8988T (cell line): ENCODE results near the gene NSD2.

Source experiments
- DNase-seq: peaks from one replicate; pipeline ENCODE4 v3.0.0; 2011

Gene NSD2

GRCh38 chr4:1866189-1866661 is 5.0 kb upstream of the NSD2 start:
- no peak for DNase-seq

GRCh38 chr4:1868293-1868692 is 2.9 kb upstream of the NSD2 start:
- DNase-seq = no peak

GRCh38 chr4:1868912-1869311 is 2.3 kb upstream of the NSD2 start:
- DNase-seq = no peak

GRCh38 chr4:1869530-1870327 is 1.5 kb upstream of the NSD2 start:
- DNase-seq = no peak

- DNase-seq = peak; percentile 91
Observed at GRCh38 chr4:1870328-1870577, 940 bp upstream of the NSD2 start.

DNA sequence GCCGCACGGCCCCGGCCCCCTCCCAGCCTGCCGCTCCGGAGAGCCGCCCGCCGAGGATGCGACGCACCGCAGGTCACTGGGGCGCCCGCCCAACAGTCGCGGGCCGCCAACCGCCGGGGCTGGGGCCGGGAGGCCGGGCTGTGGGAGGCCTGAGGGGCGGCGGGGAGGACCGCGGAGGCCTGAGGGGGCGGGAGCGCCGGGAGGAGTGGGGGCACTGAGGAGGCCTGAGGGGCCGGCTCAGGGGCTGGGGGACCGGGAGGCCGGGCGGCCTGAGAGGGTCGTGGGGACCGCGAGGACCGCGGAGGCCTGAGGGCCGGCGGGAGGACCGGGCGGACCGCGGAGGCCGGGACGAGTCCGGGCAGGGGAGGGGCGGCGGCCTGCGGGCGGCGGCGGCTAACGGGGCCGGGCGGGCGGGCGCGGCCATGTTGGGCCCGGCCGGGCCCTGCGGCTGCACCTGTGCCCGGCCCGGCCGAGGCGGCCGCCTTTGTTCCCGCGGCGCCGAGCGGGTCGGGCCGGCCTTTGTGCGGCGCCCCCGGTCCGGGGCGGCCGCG is 353 bp downstream of the NSD2 start:
- no peak for DNase-seq

DNA sequence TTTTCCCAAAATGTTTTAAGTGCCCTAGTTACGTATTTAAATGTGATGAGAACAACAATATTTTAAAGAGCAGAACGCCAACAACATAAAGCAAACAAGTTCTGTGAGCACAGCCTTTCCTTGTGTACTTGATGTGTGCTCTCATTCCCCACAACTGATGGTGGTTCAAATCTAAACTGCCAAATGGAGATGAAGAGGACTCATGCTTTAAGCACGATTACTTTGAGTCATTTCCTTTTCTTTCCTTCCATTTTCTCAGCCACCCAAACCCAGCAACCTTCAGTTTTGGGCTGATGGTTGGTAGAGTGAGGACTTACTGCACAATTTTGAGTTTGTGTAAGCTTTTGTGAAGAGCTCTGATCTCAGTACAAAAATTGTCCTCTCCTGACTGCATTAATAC is 1.7 kb downstream of the NSD2 start:
- no peak for DNase-seq

- DNase-seq = no peak
Observed at GRCh38 chr4:1873291-1873690, 2.1 kb downstream of the NSD2 start.

GRCh38 chr4:1873776-1874175 is 2.6 kb downstream of the NSD2 start:
- no peak for DNase-seq

GRCh38 chr4:1874201-1874600 is 3.0 kb downstream of the NSD2 start:
- DNase-seq = no peak

DNA sequence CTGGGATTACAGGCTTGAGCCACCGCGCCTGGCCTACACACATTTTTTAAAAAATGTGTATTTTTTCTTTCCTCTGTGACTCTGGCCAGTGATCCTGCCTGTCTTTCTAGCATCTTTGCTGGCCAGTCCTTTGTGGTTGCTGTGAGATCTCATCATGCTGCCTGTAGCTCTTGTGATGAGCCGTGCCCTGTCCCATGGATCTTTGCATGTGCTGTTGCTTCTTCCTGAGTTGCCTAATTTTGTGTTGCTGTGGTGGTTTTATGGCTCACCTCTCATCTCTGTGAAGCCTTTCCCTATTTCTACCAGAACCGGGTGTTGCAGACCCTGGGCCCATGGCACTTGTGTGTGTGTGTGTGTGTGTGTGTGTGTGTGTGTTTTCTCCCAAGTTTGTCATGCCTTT is 8.3 kb downstream of the NSD2 start:
- no peak for DNase-seq

DNA sequence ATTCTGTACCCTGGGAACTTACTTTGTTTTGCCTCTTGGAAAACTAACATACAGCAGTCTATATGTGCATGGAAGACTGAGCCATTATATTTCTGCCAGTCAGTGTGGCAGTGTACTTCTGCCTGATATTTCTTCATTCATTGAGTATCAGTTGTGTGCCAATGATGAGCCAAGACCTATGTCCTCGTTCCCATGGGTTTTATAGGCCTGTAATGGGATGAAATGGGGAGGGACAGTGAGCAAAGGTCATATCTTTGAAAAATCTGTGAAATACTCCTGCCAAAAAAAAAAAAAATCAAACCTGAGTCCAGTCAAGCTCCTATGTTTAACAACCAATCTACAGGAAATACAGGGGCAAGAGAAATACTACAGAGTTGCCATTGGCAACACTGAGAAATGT is 9.1 kb downstream of the NSD2 start:
- no peak for DNase-seq

DNA sequence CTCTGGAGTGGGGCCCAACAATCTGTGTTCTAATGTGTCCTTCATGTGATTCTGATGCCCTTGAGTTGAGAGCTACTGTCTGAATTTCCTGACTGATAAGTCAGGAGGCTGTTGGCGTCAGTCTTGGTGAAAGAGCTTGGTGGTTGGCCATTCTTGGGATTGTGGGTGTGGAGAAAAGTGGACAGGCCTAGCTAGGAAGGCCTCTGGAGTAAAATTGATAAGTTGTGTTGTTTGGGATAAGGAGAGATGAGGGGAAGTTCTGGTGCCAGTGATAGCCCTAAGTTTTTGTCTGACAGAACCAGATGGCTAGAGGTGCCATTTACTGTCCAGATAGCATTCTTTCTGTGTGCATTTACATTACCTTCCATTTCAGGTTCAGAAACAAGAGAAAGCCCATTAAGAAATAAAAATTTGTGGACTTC is 11.7 kb downstream of the NSD2 start:
- DNase-seq = no peak

DNA sequence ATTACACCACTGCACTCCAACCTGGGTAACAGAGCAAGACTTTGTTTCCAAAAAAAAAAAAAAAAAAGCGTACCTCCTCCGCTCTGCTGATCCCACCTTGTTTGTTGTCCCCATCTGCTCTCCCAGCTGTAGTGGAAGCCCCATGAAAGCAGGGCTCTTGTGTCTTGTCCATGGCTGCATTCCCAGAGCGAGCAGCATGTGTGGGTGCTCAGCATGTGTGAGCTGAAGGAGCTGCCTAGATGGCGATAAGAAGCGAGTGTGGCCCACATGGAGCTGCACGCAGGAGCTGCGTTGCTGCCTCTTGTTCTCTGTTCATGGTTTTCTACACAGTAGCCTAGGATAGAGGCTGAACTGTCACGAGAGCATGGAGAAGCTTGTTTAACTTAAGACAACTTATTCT is 12.4 kb downstream of the NSD2 start:
- DNase-seq = no peak

GRCh38 chr4:1885414-1885813 is 14.2 kb downstream of the NSD2 start:
- no peak for DNase-seq

DNA sequence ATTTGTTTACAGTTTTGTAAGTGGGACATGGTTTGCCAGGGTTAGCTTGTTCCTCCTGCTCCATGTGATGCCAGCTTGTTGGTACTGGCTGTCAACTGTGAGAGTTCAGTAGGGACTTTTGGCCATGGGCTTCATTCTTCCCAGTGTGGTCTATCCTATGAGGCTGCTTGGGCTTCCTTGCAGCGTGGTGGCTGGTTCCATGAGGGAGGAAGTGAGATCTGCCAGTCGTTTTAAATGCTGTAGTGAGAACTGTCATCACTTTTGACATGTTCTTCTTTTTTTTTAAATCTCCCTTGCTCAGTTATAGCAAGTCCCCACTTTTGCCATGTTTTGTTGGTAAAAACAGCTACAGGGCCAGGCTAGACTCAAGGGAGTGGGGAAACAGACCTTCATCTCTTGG is 15.9 kb downstream of the NSD2 start:
- DNase-seq = no peak

- no peak for DNase-seq
Observed at GRCh38 chr4:1890979-1891570, 19.9 kb downstream of the NSD2 start.

GRCh38 chr4:1895971-1896657 is 24.9 kb downstream of the NSD2 start:
- no peak for DNase-seq

DNA sequence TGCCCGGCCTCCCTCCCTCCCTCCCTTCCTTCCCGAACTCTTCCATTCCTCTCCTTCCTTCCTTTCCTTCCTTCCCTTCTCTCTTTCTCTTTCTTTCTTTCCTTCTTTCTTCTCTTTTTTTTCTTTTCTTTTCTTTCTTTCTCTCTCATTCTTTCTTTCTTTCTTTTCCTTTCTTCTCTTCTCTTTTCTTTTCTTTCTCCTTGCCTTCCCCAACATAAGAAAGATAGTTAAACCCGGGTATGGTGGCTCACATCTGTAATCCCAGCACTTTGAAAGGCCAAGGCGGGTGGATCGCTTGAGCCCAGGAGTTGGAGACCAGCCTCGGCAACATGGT is 25.4 kb downstream of the NSD2 start:
- no peak for DNase-seq

DNA sequence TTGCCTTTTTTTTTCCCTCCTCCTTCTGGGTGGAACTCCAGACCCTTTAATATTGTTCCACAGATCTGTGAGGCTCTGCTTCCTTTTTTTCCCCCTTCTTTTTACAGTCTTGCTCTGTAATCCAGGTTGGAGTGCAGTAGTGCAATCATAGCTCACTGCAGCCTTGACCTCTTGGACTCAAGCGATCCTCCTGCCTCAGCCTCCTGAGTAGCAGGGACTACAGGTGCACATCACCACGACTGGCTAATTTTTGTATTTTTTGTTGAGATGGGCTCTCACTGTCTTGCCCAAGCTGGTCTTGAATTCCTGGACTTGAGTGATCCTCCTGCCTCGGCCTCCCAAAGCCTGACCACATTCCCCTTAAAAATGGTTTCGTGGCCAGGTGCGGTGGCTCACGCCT is 26.8 kb downstream of the NSD2 start:
- no peak for DNase-seq

DNA sequence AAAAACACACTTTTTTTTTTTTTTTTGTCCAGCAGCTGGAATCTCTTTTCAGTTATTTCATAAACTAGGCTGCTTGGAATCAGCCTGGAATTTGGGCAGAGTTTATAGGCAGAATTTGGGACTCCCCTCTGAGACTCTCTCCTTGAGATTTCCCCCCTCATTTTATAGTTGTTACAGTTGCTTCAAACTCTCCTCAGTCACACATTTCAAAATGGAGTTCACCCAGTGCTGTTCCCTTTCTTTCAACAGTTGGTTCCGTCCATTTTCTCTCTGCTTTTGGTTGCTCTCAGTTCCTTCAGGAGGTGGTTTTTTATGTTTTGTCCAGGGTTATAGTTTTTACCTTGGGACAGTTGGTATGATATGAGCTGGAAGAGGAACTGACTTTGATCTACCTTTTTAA is 27.5 kb downstream of the NSD2 start:
- no peak for DNase-seq

DNA sequence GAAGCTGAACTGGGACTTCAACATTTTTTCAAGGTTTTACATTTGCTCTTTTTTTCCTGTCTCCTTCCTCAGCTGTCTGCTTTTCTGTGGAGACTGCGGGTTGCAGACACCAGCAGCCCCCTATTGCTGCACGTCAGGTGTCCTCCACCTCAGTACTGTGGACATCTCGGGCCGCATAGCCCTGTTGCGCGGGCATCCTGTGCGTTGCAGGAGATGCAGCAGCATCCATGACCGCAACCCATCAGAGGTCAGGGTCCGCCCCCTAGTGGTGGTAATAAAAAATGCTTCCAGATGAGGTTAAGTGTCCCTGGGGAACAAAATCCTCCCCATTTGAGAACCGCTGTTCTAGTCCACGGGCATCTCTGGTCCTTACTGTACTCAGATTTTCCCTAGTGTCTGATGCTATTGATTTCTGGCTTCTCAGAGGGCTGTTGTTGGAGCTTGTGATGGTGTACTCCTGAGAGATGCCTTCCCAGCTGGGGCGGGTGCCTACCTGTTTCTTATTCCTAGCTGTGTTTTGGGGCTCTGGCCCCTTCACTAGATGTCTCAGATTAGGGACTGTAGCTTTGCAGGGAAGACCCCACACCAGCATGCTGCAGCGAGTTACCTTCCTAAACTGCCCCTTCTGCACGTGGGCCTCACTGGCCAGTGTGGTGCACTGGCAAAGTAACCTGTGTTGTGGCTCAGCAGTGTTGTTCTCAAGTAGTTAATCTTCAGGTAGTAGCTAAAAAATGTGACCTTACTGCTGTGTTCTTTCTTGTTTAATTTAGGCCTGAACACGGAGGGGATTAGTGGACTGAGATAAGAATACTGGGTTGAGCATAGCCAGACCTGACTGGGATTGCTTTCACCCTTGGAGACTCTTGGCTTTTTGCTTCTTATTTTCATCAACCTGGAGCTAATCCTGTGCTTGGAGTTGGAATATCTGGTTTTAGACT is 28.2 kb downstream of the NSD2 start:
- peak; percentile 68 for DNase-seq

GRCh38 chr4:1900087-1900433 is 28.9 kb downstream of the NSD2 start:
- no peak for DNase-seq
